Stimulated activated CD4-positive, alpha-beta T cell treated with anti-CD3 and anti-CD28 coated beads, TNF-alpha, amount 100 ng/mL, for 48 hours (primary cell): ENCODE measurements around the gene CEP72.
"Not testable (repeated sequence)": the region's sequence is repeated elsewhere in the genome, so short reads cannot be mapped to it uniquely, and the experiment has no call there.

Experiments
- DNase-seq, 3 donors: peaks; one replicate each; pipeline ENCODE4 v3.0.0-alpha.2; 2020; ENCODE audit warnings: low read depth in 3 of 3

CEP72 gene, protein sequence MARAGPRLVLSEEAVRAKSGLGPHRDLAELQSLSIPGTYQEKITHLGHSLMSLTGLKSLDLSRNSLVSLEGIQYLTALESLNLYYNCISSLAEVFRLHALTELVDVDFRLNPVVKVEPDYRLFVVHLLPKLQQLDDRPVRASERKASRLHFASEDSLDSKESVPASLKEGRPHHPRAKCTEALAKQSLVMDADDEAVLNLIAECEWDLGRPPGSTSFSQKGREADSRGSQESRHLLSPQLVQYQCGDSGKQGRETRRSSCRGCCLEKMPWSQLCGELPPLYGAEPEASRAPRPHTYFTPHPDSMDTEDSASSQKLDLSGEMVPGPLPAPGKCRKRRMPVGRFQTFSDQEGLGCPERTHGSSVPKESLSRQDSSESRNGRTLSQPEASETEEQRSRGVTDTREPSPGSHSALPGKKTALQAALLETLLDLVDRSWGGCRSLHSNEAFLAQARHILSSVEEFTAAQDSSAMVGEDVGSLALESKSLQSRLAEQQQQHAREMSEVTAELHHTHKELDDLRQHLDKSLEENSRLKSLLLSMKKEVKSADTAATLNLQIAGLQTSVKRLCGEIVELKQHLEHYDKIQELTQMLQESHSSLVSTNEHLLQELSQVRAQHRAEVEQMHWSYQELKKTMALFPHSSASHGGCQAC

DNA sequence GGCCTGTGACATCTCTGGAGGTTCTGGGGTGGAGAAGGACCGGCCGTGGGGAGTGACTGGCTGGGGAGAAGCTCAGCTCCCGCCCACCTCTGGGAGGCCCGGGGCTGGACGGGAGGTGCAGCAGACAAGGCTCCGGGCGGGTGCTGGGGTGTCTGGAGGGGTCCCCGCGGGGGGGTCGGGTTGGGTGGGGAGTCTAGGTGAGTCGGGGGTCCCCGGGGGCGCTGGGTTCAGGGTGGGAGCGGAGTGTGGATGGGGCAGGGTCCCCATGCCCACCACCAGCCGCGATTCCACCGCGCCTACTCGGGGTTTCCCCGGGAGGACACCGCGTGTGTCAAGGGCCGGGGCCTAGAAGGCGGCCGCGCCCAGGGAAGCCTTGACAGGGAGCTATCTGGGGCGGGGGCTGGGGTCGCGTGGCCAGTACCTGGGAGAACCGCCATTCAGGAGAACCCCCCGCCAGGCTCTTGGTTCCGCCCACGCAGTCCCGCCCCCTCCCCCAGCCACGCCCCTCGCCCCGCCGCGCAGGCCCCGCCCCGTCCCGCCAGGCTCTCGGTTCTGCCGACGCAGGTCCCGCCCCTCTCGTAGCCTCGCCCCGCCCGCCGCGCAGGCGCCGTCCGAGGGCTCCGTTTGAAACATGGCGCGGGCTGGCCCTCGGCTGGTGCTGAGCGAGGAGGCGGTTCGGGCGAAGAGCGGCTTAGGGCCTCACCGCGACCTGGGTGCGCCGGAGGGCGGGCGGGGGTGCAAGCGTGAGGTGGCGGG lies at the start of gene CEP72:
TSS of gene CEP72 (plus strand) at position 610 of the 756 bp plus-strand sequence. CDS start at position 632, 22 bp downstream.
- peak; percentile 86 to 95 (median 93) for DNase-seq

GRCh38 chr5:565782-566440 lies 46.2 kb upstream of the CEP72 start:
- DNase-seq: no peak

DNA sequence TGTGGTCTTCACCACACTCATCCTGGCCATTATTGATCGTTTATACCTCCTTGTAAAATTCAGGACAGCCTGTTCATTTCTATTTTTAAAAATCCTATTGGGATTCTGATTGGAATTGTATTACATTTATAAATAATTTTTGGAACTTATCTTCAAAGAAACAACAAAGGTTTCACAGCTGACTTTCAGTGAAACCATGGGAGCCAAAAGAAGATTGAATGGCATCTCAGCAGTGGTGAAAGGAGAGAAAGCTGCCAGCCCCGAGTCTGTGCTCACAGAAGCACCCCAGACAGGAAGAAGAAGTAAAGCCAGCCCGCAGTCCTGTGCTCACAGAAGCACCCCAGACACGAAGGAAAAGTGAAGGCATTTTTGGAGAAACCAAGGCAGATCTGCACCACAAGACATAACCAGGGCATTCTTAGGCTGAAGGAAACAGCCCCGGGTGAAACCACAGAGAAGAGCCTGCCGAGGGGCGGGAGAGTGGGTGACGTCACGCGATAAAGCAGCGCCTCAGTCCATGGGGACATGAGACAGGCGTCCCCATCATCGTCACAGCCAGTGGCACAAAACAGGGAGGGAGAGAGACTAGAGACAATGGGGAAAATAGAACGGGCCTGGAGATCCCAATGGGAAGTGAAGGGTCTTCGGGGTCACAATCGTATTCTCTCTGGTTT lies 45.4 kb upstream of the CEP72 start:
- no peak for DNase-seq

DNA sequence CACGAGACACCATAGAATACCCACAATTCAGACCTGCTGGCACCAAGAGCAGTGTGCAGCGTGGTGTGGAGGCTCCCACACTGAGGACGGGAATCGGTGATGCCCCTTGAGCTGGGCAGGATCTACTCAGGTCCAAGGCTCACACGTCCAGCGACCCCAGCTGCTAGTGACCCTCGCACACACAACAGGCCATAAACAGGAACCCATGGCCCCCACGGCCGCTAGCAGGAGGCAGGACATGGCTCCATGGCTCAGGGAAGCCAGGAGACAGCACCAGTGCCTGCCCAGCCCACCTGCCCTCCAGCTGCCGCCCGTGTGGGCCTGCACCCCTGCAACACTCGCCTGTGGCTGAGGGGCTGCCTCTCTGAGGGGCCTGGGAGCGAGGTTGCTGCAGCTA lies 44.5 kb upstream of the CEP72 start:
- DNase-seq: no peak

DNA sequence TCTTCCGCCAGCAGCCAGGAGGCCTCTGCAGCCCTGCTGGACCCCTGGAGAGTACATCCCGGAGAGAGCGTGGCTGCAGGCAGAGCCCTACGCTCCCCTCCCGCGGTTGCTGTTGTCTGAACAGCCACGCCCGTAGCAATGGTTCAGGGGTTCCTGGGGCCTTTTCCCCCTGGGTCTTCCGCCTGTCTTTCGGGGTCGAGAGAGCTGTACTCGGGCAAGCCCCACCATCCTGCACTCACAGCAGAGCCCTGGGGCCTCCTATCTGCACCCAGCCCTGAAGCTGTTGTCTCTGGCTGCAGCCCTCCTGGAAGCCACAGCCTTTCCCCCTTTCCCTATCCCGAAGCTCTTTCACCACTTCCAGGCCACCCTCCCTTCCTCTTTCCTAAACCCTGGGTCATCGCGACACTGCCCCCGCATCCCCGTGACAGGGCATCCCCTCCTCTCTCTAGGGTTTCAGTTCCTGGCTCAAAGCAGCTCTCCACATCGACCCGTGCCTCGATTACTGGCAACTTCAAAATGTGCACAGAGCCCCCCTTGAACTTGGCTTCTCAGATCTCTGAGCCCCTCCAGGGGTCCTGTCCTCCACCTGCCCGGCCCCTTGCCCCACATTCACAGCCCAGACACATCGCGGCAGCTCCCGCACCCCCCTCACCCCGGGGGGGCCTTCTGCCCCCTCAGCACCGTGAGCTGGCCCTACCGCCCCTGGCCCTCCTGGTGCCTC lies 43.9 kb upstream of the CEP72 start:
- DNase-seq: no peak

DNA sequence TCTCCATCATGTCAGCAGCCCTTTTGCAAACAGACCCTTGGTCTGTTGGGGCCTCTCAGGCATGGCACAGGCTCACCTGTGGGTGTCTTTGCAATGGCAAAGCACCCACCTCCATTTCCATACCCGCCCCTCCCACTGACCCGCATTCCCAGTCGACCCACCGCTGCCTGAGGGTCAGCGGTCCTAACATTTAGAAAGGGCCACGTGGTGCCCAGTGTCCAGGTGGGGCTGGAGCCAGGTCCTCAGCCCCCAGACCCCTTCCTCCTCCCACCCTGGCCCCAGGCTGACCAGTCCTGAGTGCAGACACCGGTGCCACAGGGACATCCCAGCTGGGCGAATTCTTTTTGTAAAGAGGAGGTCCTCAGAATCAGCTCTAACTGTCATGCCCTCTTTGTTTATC lies 43.3 kb upstream of the CEP72 start:
- DNase-seq: no peak

DNA sequence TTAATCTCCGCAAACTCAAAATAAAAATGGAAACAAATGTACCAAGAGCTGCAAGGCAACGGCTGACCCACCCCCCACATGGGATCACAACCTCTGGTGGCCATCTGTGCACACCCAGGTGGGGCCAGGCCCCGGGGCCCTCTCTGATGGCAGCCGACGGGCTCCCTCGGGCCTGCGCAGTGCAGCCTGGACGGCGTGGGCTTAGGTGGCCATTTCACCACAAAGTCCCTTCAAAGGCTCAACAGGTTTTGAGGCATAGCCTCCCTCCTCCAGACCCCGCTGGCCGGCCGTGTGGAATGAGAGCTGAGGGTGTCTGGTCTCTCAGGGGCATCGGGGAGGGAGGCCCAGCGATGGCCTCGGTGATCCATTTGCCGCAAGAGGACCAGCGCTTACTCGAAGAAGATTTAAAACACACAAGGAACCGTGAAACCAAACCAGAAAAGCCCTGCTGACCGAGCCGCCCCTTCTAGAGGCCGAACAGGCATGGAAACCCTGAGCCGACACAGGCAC lies 42.7 kb upstream of the CEP72 start:
- DNase-seq: no peak

- DNase-seq: no peak
Observed at GRCh38 chr5:569868-570361, 42.2 kb upstream of the CEP72 start.

DNA sequence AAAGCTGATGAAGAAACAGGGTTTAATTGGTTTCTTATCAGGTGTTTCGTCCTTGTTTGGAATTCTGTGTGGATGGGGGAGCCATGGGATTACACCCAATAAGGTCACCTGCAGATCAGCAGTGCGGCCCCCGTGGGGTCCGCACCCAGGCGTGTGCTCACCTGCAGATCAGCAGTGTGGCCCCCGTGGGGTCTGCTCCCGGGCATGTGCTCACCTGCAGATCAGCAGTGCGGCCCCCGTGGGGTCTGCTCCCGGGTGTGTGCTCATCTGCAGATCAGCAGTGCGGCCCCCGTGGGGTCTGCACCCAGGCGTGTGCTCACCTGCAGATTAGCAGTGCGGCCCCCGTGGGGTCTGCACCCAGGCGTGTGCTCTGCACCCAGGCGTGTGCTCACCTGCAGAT lies 41.7 kb upstream of the CEP72 start:
- DNase-seq: no peak

- no peak for DNase-seq
Observed at GRCh38 chr5:570886-571285, 41.3 kb upstream of the CEP72 start.

DNA sequence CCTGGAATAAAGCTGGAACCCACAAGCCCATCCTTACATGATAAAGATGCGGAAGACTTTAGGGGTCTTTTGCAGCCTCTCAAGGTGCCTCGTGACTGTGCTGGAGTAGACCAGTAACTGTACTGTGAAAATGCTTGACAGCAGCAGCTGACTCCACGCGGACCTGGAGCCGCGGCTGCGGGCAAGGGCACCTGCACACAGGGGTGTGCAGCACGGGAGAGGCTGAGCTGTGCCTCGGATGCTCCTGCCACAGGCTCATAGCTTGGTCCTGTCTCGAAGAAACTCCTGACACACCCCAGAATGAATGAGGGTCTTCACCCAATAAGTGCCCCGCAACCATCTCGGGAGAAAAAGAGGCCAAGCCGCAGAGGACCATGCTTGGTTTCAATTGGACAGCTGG lies 40.3 kb upstream of the CEP72 start:
- no peak for DNase-seq

DNA sequence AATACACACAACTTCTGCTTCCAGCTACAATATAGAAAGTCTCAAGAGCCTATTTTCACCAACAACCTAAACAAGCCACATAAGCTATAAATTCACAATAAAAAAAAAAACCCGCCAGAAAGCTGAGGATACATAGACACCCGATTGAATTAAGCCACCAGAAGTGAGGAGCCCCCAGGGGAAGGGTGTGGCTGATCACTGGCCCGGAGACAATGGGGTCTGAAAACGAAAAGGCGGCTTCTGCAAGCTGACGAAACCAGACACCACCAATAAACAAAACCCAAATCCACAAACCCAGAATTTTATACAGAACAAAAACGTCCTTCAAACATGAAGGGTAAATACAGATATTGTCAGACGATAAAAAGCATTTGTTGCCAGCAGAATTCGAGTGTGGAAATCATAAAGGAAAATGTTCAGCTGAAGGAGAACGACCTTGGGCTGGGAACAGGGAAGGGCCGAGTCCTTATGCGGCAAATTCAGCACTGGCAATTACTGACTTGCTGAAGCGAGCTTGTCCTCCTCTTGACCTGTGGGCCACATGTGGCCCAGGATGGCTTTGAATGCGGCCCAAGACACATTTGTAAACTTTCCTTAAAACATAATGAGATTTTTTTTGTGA lies 39.6 kb upstream of the CEP72 start:
- DNase-seq: no peak

GRCh38 chr5:573206-573605 lies 38.9 kb upstream of the CEP72 start:
- no peak for DNase-seq

GRCh38 chr5:573976-574375 lies 38.2 kb upstream of the CEP72 start:
- DNase-seq: no peak

DNA sequence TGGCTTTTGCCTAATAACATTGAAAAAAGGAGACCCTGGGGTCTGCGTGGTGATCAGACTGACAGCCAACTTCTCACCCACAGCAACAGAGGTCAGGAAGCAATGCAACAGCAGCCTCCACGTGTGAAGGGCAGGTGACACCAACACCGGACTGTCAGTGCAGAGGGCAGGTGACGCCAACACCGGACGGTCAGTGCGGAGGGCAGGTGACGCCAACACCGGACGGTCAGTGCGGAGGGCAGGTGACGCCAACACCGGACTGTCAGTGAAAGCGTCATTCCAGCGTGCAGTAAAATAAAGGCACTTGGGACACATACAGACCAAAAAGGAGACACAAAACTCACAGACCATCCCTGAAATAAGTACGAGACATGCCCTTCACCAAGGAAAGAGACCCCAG lies 37.2 kb upstream of the CEP72 start:
- DNase-seq: no peak

GRCh38 chr5:575636-576035 lies 36.5 kb upstream of the CEP72 start:
- no peak for DNase-seq

DNA sequence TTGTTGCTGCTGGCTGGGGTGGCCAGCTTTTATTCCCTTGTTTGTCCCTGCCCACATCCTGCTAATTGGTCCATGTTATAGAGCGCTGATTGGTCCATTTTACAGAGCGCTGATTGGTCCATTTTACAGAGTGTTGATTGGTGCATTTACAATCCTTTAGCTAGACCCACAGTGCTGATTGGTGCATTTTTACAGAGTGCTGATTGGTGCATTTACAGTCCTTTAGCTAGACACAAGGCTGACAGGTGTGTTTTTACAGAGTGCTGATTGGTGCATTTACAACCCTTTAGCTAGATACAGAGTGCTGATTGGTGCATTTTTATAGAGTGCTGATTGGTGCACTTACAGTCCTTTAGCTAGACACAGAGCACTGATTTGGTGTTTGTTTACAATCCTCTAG lies 34.9 kb upstream of the CEP72 start:
- not testable (repeated sequence) for DNase-seq

GRCh38 chr5:577800-578199 lies 34.3 kb upstream of the CEP72 start:
- no peak for DNase-seq

DNA sequence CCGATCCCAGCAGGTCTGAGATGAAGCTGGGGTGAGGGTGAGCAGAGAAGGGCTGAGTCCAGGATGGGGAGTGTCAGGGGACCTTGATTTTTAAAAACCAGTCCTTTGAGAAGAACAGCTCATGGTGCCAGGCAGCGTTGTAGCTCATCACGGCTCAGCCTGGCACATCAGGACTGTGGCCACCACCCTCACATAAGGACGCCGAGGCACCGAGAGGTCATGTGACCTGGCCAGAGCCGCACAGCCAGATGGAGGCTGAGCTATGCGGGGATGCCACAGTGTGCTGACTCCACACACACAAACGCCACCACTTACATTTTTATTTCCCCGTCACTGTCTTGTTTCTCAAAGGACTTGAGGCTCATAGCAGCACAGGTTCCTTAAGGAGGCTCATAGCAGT lies 32.9 kb upstream of the CEP72 start:
- DNase-seq: no peak

GRCh38 chr5:579746-580366 lies 32.3 kb upstream of the CEP72 start:
- DNase-seq: no peak
